Epidermal melanocyte (primary cell): ENCODE data around the gene ERC2.

Experiments used
- DNase-seq: peaks from one replicate; pipeline ENCODE4 v3.0.0; 2011; ENCODE audit warnings: low spot score; ENCODE audit not compliant: insufficient read length

Gene ERC2

GRCh38 chr3:55483196-55484095 lies 984.8 kb downstream of the ERC2 start:
- DNase-seq: no peak

- DNase-seq: no peak
Observed at GRCh38 chr3:55482496-55483195, 985.6 kb downstream of the ERC2 start.

- no peak for DNase-seq
Observed at GRCh38 chr3:55481744-55482495, 986.3 kb downstream of the ERC2 start.

- no peak for DNase-seq
Observed at GRCh38 chr3:55480911-55481743, 987.1 kb downstream of the ERC2 start.

- no peak for DNase-seq
Observed at GRCh38 chr3:55477306-55478303, 990.7 kb downstream of the ERC2 start.

GRCh38 chr3:55476515-55476914 lies 991.8 kb downstream of the ERC2 start:
- no peak for DNase-seq

GRCh38 chr3:55474213-55474632 lies 994.0 kb downstream of the ERC2 start:
- DNase-seq: no peak

GRCh38 chr3:55473788-55474187 lies 994.5 kb downstream of the ERC2 start:
- DNase-seq: no peak

GRCh38 chr3:55471522-55472280 lies 996.6 kb downstream of the ERC2 start:
- DNase-seq: no peak

- no peak for DNase-seq
Observed at GRCh38 chr3:55471084-55471483, 997.2 kb downstream of the ERC2 start.

- DNase-seq: no peak
Observed at GRCh38 chr3:55469957-55470526, 998.2 kb downstream of the ERC2 start.

- DNase-seq: no peak
Observed at GRCh38 chr3:55468251-55468650, 1000.0 kb downstream of the ERC2 start.

- no peak for DNase-seq
Observed at GRCh38 chr3:55467099-55467498, 1001.2 kb downstream of the ERC2 start.

GRCh38 chr3:55466526-55466925 lies 1001.7 kb downstream of the ERC2 start:
- DNase-seq: no peak

- DNase-seq: no peak
Observed at GRCh38 chr3:55461896-55462295, 1006.4 kb downstream of the ERC2 start.

GRCh38 chr3:55459838-55460237 lies 1008.4 kb downstream of the ERC2 start:
- DNase-seq: no peak
